ENCODE data around the gene CRKL.
"Not testable (repeated sequence)": the region's sequence is repeated elsewhere in the genome, so short reads cannot be mapped to it uniquely, and the experiment has no call there.

The CRKL gene

GRCh38 chr22:20916916-20917810 is at the start of gene CRKL:
Gene CRKL (plus strand): TSS chr22:20917407. CDS start chr22:20917935, 528 bp downstream.
- peak; percentile 97 for DNase-seq

- no peak for DNase-seq
Observed at GRCh38 chr22:20868025-20868962, 48.9 kb upstream of the CRKL start.

DNA sequence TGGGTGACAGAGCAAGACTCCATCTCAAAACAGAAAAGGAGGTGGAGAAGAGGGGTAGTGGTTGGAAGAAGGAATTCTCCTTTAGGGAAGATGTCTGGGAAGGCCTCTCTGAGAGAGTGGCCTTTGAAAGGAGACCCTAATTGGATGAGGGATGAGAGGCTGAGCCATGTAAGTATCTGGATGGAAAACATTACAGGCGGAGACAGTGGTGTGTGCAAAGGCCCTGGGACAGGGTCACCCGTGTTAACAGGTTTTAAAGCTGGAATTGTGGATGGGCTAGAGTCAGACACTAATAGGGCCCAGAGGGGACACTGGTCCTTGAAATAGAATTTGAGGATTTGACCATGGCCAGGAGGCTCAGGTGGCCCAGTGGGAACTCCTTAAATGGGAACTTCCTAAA is 48.0 kb upstream of the CRKL start:
- DNase-seq: no peak

GRCh38 chr22:20873214-20873613 is 44.0 kb upstream of the CRKL start:
- no peak for DNase-seq

DNA sequence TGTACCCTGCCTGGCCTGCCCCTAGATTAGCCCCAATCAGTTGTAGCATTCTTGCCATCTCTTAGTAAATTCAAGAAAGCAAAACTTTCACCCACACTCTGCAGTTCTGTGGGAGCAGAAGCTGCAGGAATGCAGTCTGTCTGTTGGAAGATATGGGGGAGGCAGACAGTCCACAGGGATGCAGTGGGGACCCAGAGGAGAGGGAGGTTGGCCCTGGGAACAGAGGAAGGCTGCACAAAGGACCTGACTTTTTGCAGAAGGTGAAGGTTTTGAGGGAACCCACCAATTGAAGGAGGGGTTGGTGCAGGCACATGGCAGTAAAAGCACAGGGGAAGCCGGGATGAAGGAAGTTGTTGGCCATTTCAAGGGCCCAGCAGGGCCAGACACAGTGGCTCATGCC is 41.9 kb upstream of the CRKL start:
- no peak for DNase-seq

GRCh38 chr22:20877715-20878114 is 39.5 kb upstream of the CRKL start:
- no peak for DNase-seq

DNA sequence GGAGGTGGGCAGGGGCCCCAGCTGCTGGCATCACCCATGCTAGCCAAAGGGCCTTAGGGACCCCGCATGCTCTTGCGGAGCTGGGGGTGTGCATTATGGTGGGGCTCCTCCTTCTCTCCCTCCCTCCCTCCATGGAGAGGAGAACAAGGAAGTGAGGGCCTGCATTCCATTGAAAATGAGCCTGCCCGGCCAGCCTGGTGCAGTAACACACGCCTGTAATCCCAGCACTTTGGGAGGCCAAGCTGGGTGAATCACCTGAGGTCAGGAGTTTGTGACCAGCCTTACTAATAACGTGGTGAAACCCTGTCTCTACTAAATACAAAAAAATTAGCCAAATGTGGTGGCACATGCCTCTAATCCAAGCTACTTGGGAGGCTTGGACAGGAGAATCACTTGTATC is 36.0 kb upstream of the CRKL start:
- DNase-seq: no peak

GRCh38 chr22:20881869-20882815 is 35.1 kb upstream of the CRKL start:
- no peak for DNase-seq

DNA sequence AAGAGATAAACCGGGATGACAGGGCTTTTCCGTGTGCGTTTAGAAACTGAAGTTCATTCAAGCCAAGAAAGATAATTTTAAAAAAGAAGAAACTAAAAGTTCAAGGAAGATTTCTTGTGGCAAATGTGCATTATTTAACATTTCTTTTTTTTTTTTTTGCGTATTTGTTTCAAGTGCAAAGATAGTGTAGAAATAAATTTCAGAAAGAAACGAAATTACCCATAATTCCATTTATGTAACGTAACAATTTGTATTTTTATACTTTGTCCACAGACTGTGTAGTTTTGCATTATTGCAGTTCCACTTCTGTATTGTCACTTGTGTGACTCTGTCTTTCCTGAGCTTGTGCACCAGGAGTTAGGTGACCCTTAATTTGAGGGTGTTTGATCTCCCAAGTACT is 34.4 kb upstream of the CRKL start:
- DNase-seq: no peak

- no peak for DNase-seq
Observed at GRCh38 chr22:20884454-20884853, 32.8 kb upstream of the CRKL start.

DNA sequence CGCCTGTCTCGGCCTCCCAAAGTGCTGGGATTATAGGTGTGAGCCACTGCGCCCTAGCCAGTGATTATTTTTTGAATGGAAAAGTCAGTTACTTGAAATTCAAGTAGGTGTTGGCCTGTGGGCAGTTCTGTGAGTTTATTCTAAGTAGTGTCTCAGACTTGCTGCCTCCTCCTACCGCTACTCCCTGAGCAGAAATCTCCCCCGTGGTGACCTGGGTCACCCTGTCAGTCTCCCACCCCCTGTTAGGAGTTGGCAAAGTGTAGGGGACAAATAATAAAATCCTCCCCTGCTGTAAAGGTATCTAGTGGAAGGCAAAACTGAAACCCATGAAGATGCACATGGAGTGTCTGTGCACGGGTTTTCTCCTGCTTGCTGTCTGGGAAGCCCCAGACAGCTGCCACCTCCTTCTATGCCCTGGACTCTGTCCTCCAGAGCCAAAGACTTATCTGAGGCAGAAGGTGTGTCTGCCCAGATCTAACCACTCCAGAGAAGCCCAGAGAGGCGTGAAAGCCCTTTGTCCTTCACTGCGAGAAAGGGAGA is 32.1 kb upstream of the CRKL start:
- no peak for DNase-seq

- peak; percentile 44 for DNase-seq
Observed at GRCh38 chr22:20885557-20886323, 31.5 kb upstream of the CRKL start.

- DNase-seq: no peak
Observed at GRCh38 chr22:20887375-20887774, 29.8 kb upstream of the CRKL start.

- DNase-seq: no peak
Observed at GRCh38 chr22:20889025-20889704, 28.0 kb upstream of the CRKL start.

GRCh38 chr22:20889904-20890540 is 27.2 kb upstream of the CRKL start:
- DNase-seq: no peak

DNA sequence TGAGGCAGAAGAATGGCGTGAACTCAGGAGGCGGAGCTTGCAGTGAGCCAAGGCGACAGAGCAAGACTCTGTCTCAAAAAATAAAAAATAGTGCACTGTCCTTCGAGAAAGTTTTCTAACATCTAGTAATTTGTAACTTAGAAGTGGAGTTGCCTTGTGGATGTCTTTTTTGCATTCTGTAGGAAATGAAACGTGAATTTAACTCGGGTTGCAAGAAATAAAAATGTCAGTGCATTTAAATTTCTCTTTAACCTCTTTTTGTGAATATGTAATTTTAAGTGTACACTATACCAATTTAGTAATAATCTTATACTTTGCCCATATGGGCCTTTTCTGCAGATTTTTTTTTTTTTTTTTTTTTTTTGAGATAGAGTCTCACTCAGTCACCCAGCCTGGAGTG is 26.2 kb upstream of the CRKL start:
- DNase-seq: no peak

DNA sequence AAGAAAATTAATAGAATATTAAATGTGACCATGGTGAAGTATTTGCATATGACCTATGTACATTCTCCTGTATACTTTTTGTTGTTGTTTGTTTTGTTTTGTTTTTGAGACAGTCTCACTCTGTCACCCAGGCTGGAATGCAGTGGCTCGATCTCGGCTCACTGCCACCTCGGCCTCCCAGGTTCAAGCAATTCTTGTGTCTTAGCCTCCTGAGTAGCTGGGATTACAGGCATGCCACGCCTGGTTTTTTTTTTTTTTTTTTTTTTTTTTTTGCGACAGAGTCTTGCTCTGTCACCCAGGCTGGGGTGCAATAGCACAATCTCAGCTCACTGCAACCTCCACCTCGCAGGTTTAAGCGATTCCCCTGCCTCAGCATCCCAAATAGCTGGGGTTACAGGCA is 19.5 kb upstream of the CRKL start:
- DNase-seq: not testable (repeated sequence)

DNA sequence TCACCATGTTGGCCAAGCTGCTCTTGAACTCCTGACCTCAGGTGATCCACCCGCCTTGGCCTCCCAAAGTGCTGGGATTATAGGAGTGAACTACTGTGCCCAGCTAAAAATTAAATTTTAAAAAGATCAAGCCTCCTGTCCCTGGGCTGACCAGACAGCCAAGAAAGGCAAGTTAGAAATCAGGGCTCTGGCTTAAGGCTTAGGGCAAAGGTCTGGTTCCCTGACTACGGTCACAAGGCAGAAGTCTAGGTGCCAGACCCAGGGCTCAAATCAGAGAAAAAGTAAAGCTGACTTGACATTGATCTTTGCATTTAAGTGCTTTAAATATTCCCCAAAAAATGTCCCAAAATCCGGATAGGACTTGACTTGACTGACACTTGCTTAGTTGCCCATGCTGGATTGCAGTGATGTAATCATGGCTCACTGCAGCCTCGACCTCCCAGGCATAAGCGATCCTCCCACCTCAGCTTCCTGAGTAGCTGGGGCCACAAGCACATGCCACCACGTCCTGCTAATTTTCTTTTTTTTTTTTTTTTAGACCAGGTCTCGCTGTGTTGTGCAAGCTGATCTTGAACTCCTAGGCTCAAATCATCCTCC is 17.3 kb upstream of the CRKL start:
- no peak for DNase-seq

DNA sequence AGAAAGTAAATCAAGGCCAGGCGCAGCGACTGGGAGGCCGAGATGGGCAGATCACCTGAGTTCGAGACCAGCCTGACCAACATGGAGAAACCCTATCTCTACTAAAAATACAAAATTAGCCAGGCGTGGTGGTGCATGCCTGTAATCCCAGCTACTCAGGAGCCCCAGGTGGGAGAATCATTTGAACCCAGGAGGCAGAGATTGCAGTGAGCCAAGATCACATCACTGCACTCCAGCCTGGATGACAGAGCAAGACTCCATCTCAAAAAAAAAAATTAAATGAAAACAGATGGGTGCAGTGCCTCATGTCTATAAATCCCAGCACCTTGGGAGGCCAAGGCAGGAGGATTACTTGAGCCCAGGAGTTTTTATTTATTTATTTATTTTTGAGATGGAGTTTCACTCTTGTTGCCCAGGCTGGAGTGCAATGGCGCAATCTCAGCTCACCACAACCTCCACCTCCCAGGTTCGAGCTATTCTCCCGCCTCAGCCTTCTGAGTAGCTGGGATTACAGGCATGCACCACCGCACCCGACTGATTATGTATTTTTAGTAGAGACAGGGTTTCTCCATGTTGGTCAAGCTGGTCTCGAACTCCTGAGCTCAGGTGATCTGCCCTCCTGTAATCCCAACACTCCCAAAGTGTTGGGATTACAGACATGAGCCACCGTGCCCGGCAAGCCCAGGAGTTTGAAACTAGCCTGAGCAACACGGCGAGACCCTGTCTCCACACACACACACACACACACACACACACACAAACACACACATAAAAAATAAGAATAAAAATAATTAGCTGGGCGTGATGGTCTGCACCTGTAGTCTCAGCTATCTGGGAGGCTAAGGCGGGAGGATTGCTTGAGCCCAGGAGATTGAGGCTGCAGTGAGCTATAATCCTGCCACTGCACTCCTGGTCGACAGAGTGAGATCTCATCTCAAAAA is 15.8 kb upstream of the CRKL start:
- not testable (repeated sequence) for DNase-seq
